SJCRH30 (cell line): ENCODE results near the gene KBTBD7. TPM values are rescaled to one million over a fixed set of nuclear protein-coding genes. Genes with fewer than 3 reads are reported as not detected.

Experiments used
- DNase-seq, 2 experiments: peaks; one replicate each; pipeline ENCODE4 v3.0.0-alpha.2; 2015 to 2020
- H3K27ac ChIP-seq: fragments of 250-450 bp; sonication (Bioruptor Pico); 2 replicates; pipeline ENCODE4 v1.5.1; 2020; ENCODE audit warnings: mild to moderate bottlenecking, moderate library complexity
- H3K27me3 ChIP-seq: fragments of 250-450 bp; sonication (Bioruptor Pico); 2 replicates; pipeline ENCODE4 v1.5.1; 2020; ENCODE audit warnings: mild to moderate bottlenecking, moderate library complexity
- H3K36me3 ChIP-seq: fragments of 250-450 bp; sonication (Bioruptor Pico); 2 replicates; pipeline ENCODE4 v1.5.1; 2020; ENCODE audit warnings: mild to moderate bottlenecking, moderate library complexity
- H3K4me1 ChIP-seq: fragments of 250-450 bp; sonication (Bioruptor Pico); 2 replicates; pipeline ENCODE4 v1.5.1; 2020; ENCODE audit warnings: mild to moderate bottlenecking, moderate library complexity
- H3K4me3 ChIP-seq: fragments of 250-450 bp; sonication (Bioruptor Pico); 2 replicates; pipeline ENCODE4 v1.5.1; 2020; ENCODE audit warnings: mild to moderate bottlenecking, moderate library complexity
- H3K9me3 ChIP-seq: fragments of 250-450 bp; sonication (Bioruptor Pico); replicated peaks from 2 replicates; pipeline ENCODE4 v1.5.1; 2020; ENCODE audit warnings: mild to moderate bottlenecking, moderate library complexity
- total RNA-seq: library from RNA; depleted of rRNA; stranded (reverse); fragments of >200 nt; shearing (Covaris generic); gene quantifications from 2 replicates; pipeline ENCODE4 v1.2.3, GENCODE V29; 2014

Gene KBTBD7
- total RNA-seq, 1 experiment from 2014 or later, result 14.7 TPM

DNA sequence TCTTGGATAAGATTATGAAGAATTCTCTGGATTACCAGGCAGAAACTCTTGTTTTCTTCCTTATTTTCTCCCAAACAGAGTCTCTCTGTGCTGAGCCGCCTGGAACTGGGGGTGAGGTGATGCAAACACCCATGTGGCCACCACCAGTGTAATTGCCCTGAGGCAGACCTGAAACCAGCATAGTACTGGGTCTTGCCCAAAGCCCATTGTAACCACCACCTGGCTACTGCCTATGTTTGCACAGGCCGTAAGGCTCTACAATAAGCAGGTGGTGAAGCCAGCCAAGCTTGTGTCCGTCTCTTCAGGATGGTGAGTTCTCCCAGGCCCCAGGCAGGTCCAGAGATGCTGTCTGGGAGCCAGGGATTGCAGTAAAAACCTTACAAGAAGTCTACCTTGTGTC is 18.9 kb upstream of the KBTBD7 start:
- Histone ChIP-seq H3K4me3 (no peak overlapping the region), H3K27me3 (no peaks in the 10 kb centered on the region), H3K9me3 (peaks cover 7% of the 10 kb centered on the region; the same call in 1 of the 2 replicates), H3K36me3 (0 out of 2 replicates have a peak, but pooled peaks cover 3% of the 10 kb centered on the region), H3K27ac (no peak overlapping the region), H3K4me1 (peaks cover 8% of the 10 kb centered on the region)
- DNase-seq, result no peak

DNA sequence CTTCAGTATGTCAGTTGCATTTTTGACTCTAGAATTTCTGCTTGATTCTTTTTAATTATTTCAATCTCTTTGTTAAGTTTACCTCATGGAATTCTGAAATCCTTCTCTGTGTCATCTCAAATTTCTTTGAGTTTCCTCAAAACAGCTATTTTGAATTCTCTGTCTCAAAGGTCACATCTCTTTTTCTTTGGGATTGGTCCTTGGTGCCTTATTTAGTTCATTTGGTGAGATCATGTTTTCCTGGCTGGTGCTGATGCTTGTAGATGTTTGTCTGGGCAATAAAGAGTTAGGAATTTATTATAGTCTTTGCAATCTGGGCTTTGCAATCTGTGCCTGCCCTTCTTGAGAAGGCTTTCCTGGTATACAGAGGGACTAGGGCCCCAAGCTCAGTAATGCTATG is 18.5 kb upstream of the KBTBD7 start:
- Histone ChIP-seq H3K9me3 (peaks cover 7% of the 10 kb centered on the region; the same call in 1 of the 2 replicates), H3K27ac (no peak overlapping the region), H3K36me3 (0 out of 2 replicates have a peak, but pooled peaks cover 3% of the 10 kb centered on the region), H3K4me1 (peaks cover 8% of the 10 kb centered on the region), H3K27me3 (no peaks in the 10 kb centered on the region), H3K4me3 (no peak overlapping the region)
- no peak for DNase-seq

DNA sequence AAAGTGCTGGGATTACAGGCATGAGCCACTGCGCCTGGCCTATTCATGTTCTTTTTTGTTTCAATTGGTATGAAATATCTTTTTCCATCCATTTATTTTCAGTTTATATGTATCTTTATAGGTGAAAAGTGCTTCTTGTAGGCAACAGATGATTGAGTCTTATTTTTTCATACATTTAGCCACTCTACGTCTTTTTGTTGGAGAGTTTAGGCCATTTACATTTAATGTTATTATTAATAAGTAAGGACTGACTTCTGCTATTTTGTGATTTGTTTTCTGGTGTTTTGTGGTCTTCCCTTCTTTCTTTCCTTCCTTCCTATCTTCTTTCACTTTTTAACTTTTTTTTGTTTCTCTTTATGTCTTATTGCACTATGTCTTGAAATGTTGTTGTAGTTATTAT is 16.7 kb upstream of the KBTBD7 start:
- H3K4me1 ChIP-seq, result peaks cover 3% of the 10 kb centered on the region
- DNase-seq, result no peak

DNA sequence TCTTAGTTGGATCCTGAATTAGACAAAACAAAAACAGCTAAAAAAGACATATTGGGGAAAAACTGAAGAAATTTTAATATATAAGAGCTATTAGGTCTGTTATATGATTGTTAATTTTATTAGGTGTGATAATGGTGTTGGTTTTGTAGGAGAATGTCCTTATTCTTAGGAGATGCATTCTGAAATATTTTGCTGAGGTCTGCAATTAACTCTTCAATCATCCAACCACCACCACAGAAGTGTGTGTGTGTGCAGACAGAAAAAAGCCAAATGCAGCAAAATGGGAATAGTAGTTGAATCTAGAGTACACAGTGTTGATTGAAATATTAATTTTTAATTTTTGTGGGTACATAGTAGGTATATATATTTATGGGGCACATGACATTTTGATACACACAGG is 12.1 kb upstream of the KBTBD7 start:
- H3K4me3 ChIP-seq, result no peak overlapping the region
- no peaks in the 10 kb centered on the region for H3K36me3 ChIP-seq
- no peaks in the 10 kb centered on the region for H3K27me3 ChIP-seq
- H3K27ac ChIP-seq, result no peak overlapping the region
- no peak for DNase-seq
- H3K9me3 ChIP-seq, result peaks cover 11% of the 10 kb centered on the region; the same call in 1 of the 2 replicates
- H3K4me1 ChIP-seq, result no peaks in the 10 kb centered on the region

More for the DNA sequence above, 16.7 kb upstream of the KBTBD7 start:
- Histone ChIP-seq H3K4me3 (no peak overlapping the region), H3K27me3 (no peaks in the 10 kb centered on the region), H3K27ac (no peak overlapping the region), H3K36me3 (no peaks in the 10 kb centered on the region), H3K9me3 (peaks cover 12% of the 10 kb centered on the region; the same call in 1 of the 2 replicates)

DNA sequence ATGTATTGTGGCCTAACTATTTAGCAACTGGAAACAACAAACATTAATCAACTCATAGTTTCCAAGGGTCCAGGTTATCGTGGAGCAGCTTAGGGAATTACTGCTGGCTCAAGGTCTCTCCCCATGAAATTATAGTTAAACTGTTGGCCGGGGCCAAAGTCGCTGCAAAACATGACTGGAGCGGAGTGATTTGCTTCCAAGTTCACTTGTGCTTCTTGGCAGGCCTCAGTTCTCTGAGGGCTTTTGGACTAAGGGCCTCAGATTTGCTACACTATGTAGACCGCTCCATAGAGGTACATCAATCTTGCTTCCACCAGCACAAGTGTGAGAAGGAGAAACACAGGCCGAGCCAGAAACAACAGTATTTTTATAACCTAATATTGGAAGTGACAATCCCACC is 9.4 kb upstream of the KBTBD7 start:
- no peaks in the 10 kb centered on the region for H3K36me3 ChIP-seq
- no peak overlapping the region for H3K27ac ChIP-seq
- no peaks in the 10 kb centered on the region for H3K27me3 ChIP-seq
- no peaks in the 10 kb centered on the region for H3K4me1 ChIP-seq
- 0 out of 2 replicates have a peak, but pooled peaks cover 7% of the 10 kb centered on the region for H3K9me3 ChIP-seq
- DNase-seq, result no peak
- H3K4me3 ChIP-seq, result no peak overlapping the region

DNA sequence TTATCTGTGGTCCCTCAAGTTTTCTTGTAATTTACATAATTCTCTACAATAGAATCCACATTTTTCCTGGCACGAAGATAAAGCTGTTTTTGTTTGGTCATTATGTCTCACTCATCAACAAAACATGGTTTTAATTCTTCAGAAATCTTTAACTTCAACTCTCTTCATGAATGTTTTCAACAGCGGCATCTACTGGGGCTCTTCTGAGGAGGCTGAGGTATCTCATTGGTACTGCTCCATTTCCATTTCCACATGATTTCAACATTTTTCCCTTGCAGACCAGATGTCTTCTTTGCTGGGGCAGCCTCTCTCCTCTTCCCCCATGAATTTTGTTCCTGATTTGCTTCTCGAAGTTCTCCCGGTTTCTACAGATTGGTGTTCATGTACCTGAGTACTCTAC is 5.8 kb upstream of the KBTBD7 start:
- Histone ChIP-seq H3K27me3 (no peaks in the 10 kb centered on the region), H3K4me3 (no peak overlapping the region), H3K36me3 (no peaks in the 10 kb centered on the region), H3K27ac (no peak overlapping the region), H3K9me3 (0 out of 2 replicates have a peak, but pooled peaks cover 2% of the 10 kb centered on the region), H3K4me1 (no peaks in the 10 kb centered on the region)
- DNase-seq, result no peak

DNA sequence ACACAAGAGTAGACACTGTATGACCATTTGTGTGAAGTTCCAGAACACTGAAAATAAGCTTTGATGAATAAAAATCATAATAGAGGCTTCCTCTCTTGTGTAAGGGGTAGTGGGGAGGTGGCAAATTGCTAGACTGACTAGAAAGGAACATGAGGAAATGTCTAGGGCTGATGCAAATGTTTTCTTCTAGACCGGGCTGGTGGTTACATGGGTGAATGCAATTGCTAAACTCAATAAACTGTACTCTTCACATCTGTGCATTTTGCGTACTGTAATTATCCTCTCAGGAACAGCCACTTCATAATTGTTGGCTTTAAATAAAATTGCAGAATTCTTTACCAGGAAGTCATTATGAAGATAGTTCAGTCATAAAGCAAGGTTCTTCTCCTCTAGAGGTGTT is 5.2 kb upstream of the KBTBD7 start:
- H3K27ac ChIP-seq, result no peak overlapping the region
- no peak overlapping the region for H3K4me3 ChIP-seq
- DNase-seq, result no peak
- H3K9me3 ChIP-seq, result 0 out of 2 replicates have a peak, but pooled peaks cover 2% of the 10 kb centered on the region
- H3K27me3 ChIP-seq, result no peaks in the 10 kb centered on the region
- H3K4me1 ChIP-seq, result no peaks in the 10 kb centered on the region
- no peaks in the 10 kb centered on the region for H3K36me3 ChIP-seq

DNA sequence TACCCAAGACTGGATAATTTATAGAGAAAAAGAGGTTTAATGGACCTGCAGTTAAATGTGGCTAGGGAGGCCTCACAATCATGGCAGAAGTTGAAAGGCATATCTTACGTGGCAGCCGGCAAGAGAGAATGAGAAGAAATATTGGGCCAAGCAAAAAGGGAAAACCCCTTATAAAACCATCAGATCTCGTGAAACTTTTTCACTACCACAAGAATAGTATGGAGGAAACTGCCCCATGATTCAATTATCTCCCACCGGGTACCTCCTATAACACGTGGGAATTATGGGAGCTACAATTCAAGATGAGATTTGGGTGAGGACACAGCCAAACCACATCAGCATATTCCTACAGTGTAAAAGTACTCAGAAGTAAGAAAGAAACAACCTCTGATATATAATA is 4.7 kb upstream of the KBTBD7 start:
- DNase-seq, result no peak
- Histone ChIP-seq H3K4me1 (no peaks in the 10 kb centered on the region), H3K27me3 (no peaks in the 10 kb centered on the region), H3K9me3 (no peaks in the 10 kb centered on the region), H3K27ac (no peak overlapping the region), H3K36me3 (no peaks in the 10 kb centered on the region), H3K4me3 (no peak overlapping the region)

DNA sequence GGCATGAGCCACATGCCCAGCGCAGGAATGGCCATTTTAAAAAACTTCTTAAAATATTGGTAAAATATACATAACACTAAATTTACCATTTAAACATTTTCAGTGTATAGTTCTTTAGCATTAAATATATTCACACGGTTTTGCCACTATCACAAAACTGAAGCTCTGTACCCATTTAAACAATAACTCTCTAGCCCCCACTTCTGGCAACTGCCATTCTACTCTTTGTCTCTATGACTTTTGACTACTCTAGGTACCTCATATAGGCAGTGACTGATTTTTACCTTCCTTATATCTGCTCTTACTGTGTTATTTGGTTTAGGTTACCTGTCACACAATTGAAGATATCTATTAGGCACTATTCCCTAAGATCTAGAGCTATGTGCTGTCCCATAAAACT is 2.3 kb upstream of the KBTBD7 start:
- Histone ChIP-seq H3K27ac (no peak overlapping the region), H3K27me3 (no peaks in the 10 kb centered on the region), H3K36me3 (0 out of 2 replicates have a peak, but pooled peaks cover 2% of the 10 kb centered on the region), H3K4me3 (no peak overlapping the region), H3K4me1 (no peaks in the 10 kb centered on the region), H3K9me3 (0 out of 2 replicates have a peak, but pooled peaks cover 4% of the 10 kb centered on the region)
- no peak for DNase-seq

DNA sequence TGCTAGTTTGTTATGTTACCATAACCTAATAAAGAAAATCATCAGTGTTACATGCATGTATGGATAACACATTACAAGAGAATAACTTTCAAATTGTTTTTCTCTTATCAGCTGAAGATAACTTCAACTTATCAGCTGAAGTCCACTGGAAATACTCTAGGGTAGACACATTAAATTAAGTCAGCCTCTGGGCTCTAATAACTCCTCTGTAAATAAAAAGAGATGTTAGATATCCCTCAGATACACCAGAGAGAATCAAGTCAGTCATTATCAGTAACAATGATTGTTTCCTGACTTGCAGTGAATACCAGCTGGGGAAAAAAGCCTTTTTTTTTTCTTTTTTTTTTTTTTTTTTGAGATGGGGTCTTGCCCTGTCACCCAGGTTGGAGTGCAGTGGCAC is 1.6 kb upstream of the KBTBD7 start:
- no peaks in the 10 kb centered on the region for H3K4me1 ChIP-seq
- no peak for DNase-seq
- H3K9me3 ChIP-seq, result 0 out of 2 replicates have a peak, but pooled peaks cover 4% of the 10 kb centered on the region
- H3K27me3 ChIP-seq, result no peaks in the 10 kb centered on the region
- H3K27ac ChIP-seq, result no peak overlapping the region
- no peak overlapping the region for H3K4me3 ChIP-seq
- H3K36me3 ChIP-seq, result 0 out of 2 replicates have a peak, but pooled peaks cover 2% of the 10 kb centered on the region

DNA sequence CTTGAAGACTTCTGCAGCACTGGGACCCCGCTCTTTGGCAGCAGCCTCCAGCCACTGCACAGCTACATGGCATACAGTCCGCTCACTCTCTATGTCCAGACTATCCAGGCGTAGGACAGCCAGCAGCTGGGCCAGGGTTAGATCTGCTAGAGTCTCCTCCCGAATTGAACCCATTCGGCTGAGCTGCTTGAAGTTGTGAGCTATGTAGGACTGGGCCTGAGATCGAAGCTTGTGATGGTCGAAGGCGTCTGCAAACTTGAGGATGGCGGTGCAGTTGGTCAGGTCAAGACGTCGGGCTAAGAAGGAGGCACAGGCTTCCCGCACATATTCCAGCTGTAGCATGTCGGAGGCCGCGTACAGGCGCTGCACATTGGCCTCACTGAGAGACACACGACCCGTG is 900 bp downstream of the KBTBD7 start:
- no peak for DNase-seq
- 0 out of 2 replicates have a peak, but pooled peaks cover 2% of the 10 kb centered on the region for H3K36me3 ChIP-seq
- no peaks in the 10 kb centered on the region for H3K27me3 ChIP-seq
- 0 out of 2 replicates have a peak, but pooled peaks cover 4% of the 10 kb centered on the region for H3K9me3 ChIP-seq
- peak overlapping the region; percentile 81; the same call in 1 of the 2 replicates for H3K27ac ChIP-seq
- H3K4me3 ChIP-seq, result peak overlapping the region; percentile 64
- no peaks in the 10 kb centered on the region for H3K4me1 ChIP-seq

DNA sequence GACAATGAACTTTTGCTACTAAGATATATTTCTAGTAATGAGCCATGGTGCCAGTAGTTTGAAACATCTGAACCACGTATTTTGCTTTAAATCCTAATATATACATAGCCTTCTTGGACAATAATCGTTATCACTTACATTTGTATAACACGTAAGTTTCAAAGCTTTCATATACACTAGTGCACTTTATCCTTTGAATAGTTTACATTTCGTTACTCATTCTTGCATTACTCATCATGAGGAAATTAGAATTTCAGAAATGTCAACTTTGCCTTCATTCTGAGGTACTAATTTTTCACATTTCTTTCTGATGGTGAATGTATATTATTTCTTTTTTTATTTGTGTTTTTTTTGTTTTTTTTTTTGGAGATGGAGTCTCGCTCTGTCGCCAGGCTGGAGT is 5.8 kb downstream of the KBTBD7 start:
- Histone ChIP-seq H3K9me3 (0 out of 2 replicates have a peak, but pooled peaks cover 4% of the 10 kb centered on the region), H3K27ac (no peak overlapping the region), H3K4me3 (no peak overlapping the region), H3K27me3 (no peaks in the 10 kb centered on the region), H3K36me3 (0 out of 2 replicates have a peak, but pooled peaks cover 2% of the 10 kb centered on the region), H3K4me1 (no peaks in the 10 kb centered on the region)
- DNase-seq, result no peak

DNA sequence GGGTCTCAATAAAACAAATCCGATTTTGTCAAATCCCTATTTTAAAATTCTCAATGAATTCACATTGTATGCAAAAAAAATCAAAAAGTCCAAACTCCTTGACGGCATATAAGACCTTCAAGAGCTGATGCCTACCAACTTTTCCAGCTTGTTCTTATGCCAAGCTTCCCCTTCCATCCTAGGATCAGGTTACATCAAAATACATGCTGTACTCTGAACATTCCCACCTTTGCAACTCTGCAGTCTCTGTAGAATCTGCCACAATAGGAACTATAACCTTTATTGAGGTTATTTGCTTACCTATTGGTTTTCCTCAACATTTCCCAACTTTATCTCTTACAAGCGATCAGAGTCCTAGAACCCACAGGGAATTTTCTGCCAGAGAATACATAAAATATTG is 7.9 kb downstream of the KBTBD7 start:
- DNase-seq, result no peak
- no peaks in the 10 kb centered on the region for H3K36me3 ChIP-seq
- H3K27ac ChIP-seq, result no peak overlapping the region
- no peaks in the 10 kb centered on the region for H3K9me3 ChIP-seq
- no peaks in the 10 kb centered on the region for H3K27me3 ChIP-seq
- H3K4me3 ChIP-seq, result no peak overlapping the region
- no peaks in the 10 kb centered on the region for H3K4me1 ChIP-seq

DNA sequence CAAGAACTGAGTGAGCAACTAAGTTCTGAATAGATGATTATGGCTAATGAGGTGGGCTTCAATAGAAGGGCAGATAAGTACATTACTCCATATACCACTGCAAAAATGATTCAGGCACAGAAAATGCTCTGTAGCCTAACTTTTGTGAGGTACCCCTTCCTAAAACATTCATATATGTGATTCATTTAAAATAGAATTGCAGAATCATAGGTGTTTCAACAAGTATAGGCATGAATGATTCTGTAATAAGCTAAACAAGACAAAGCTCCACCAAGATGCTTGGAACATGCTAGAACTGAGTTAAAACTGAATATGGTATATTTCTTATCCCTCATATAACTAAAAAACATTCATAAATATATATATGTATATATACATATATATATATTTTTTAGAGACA is 12.1 kb downstream of the KBTBD7 start:
- Histone ChIP-seq H3K4me1 (no peaks in the 10 kb centered on the region), H3K4me3 (no peak overlapping the region), H3K27ac (no peak overlapping the region), H3K9me3 (no peaks in the 10 kb centered on the region), H3K27me3 (no peaks in the 10 kb centered on the region), H3K36me3 (no peaks in the 10 kb centered on the region)
- DNase-seq, result no peak

DNA sequence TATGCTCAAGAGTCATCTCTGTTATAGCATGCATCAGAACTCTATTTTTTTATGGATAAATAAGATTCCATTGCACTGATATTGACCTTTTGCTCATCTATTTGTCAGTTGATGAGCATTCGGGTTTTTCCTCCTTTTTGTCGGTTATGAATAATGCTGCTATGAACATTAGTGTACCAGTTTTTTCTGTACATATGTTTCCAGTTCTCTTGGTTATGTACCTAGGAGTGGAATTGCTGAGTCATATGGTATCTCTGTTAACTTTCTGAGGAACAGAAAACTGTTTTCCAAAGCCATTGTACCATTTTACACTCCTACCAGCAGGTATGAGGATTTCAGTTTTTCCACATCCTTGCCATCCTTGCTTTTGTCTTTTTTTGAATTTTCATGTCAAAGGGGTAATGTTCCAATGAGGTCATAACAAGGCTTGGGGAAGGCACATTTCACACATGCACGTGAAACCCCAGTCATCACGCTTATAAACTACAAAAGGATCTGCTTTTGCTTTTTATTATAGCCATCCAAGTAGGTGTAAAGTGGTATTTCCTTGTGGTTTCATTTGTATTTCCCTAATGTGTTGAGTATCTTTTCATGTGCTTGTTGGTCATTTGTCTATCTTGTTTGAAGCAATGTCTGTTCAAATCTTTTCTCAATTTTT is 14.6 kb downstream of the KBTBD7 start:
- Histone ChIP-seq H3K4me1 (no peaks in the 10 kb centered on the region), H3K36me3 (no peaks in the 10 kb centered on the region), H3K4me3 (no peak overlapping the region), H3K9me3 (peaks cover 8% of the 10 kb centered on the region; the same call in 1 of the 2 replicates), H3K27ac (no peak overlapping the region), H3K27me3 (no peaks in the 10 kb centered on the region)
- no peak for DNase-seq

DNA sequence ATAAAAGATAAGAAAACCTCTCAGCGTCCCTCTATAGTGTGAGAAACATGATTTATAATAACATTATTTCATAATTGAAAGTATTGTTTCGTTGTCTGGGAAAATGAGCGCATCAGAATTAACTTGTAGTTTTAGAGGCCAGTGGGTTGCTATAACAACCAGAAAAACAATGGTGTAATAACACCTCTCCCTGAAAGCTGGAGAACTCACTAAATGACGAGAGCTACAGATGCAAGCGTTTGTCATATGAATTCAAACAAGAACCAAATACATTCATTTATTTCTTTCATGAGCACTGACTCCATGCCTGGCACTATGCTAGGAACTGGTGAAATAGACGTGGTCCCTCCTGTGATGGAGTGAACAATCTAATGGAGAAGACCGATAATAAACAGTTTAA is 16.3 kb downstream of the KBTBD7 start:
- H3K27ac ChIP-seq, result no peak overlapping the region
- H3K27me3 ChIP-seq, result no peaks in the 10 kb centered on the region
- no peak for DNase-seq
- peaks cover 8% of the 10 kb centered on the region; the same call in 1 of the 2 replicates for H3K9me3 ChIP-seq
- no peaks in the 10 kb centered on the region for H3K4me1 ChIP-seq
- no peaks in the 10 kb centered on the region for H3K36me3 ChIP-seq
- H3K4me3 ChIP-seq, result no peak overlapping the region
